Neural cell (in vitro differentiated cells): ENCODE measurements around the gene SPTSSB. TPM values are rescaled to one million over a fixed set of nuclear protein-coding genes. Genes with fewer than 3 reads are reported as not detected.

ENCODE experiments used
- H2AFZ ChIP-seq: fragments of 200-600, 300-800 bp; sonication (generic), shearing (Covaris generic); 2 replicates; pipeline ENCODE4 v1.6.0; 2014; ENCODE audit warnings: low read depth, mild to moderate bottlenecking, antibody characterized with exemption, low read length, moderate library complexity
- H3F3A ChIP-seq: fragments of 200-600 bp; shearing (Covaris generic); 2 replicates; pipeline ENCODE4 v1.6.1; 2016; ENCODE audit warnings: mild to moderate bottlenecking, moderate library complexity, mixed read lengths, antibody characterized with exemption, low read length; ENCODE audit not compliant: insufficient read depth, poor library complexity, severe bottlenecking
- H3K27ac ChIP-seq: fragments of 200-600, 300-800 bp; sonication (generic), shearing (Covaris generic); 2 replicates; pipeline ENCODE4 v1.5.1; 2014; ENCODE audit warnings: mild to moderate bottlenecking, low read length, moderate library complexity
- H3K27me3 ChIP-seq: fragments of 300-800, 200-600 bp; sonication (generic), shearing (Covaris generic); 2 replicates; pipeline ENCODE4 v1.6.0; 2014; ENCODE audit warnings: mild to moderate bottlenecking, low read depth, low read length, moderate library complexity; ENCODE audit not compliant: insufficient read depth
- H3K36me3 ChIP-seq: fragments of 300-800, 200-600 bp; sonication (generic), shearing (Covaris generic); 2 replicates; pipeline ENCODE4 v1.5.1; 2014; ENCODE audit warnings: mild to moderate bottlenecking, antibody characterized with exemption, low read length, moderate library complexity; ENCODE audit not compliant: insufficient read depth
- H3K4me2 ChIP-seq: fragments of 300-800, 200-600 bp; sonication (generic), shearing (Covaris generic); 2 replicates; pipeline ENCODE4 v1.6.0; 2014; ENCODE audit warnings: mild to moderate bottlenecking, low read length
- H3K4me3 ChIP-seq: fragments of 300-800, 200-600 bp; sonication (generic), shearing (Covaris generic); 2 replicates; pipeline ENCODE4 v1.5.1; 2014; ENCODE audit warnings: mild to moderate bottlenecking, low read length, moderate library complexity
- H3K79me2 ChIP-seq: fragments of 200-600 bp; shearing (Covaris generic); replicated peaks from 2 replicates; pipeline ENCODE4 v1.6.0; 2014; ENCODE audit warnings: mild to moderate bottlenecking, low read length, moderate library complexity; ENCODE audit not compliant: insufficient read depth
- H3K9ac ChIP-seq: fragments of 300-800, 200-600 bp; sonication (generic), shearing (Covaris generic); 2 replicates; pipeline ENCODE4 v1.6.1; 2016; ENCODE audit warnings: mild to moderate bottlenecking, low read length, mixed read lengths
- H3K9me2 ChIP-seq: fragments of 200-600 bp; shearing (Covaris generic); 2 replicates; pipeline ENCODE4 v1.6.1; 2016; ENCODE audit warnings: mild to moderate bottlenecking, low read length, mixed read lengths; ENCODE audit not compliant: insufficient read depth
- H3K9me3 ChIP-seq: fragments of 200-600, 300-800 bp; sonication (generic), shearing (Covaris generic); 2 replicates; pipeline ENCODE4 v1.6.1; 2016; ENCODE audit warnings: mild to moderate bottlenecking, mixed run types, low read length, moderate library complexity, mixed read lengths
- H4K20me1 ChIP-seq: fragments of 200-600 bp; shearing (Covaris generic); 2 replicates; pipeline ENCODE4 v1.6.1; 2016; ENCODE audit warnings: mild to moderate bottlenecking, mixed run types; ENCODE audit not compliant: insufficient read depth
- CTCF ChIP-seq: fragments of 450-650 bp; IDR thresholded peaks from 2 replicates; pipeline ENCODE4 v1.5.1; 2014; ENCODE audit warnings: antibody characterized with exemption, mild to moderate bottlenecking, moderate library complexity; ENCODE audit not compliant: poor library complexity, severe bottlenecking
- EP300 ChIP-seq: fragments of 450-650 bp; conservative IDR thresholded peaks from 2 replicates; pipeline ENCODE4 v1.6.1; 2014; ENCODE audit warnings: antibody characterized with exemption, mild to moderate bottlenecking, moderate library complexity; ENCODE audit not compliant: poor library complexity, severe bottlenecking
- EZH2 ChIP-seq: fragments of 200-600, 300-800 bp; shearing (Covaris generic), sonication (generic); IDR thresholded peaks from 2 replicates; pipeline ENCODE4 v1.6.1; 2014; ENCODE audit warnings: antibody characterized with exemption, low read length, borderline replicate concordance, mild to moderate bottlenecking; ENCODE audit not compliant: insufficient read depth, poor library complexity, severe bottlenecking
- MXI1 ChIP-seq: fragments of 450-650 bp; conservative IDR thresholded peaks from 2 replicates; pipeline ENCODE4 v1.6.1; 2014; ENCODE audit warnings: antibody characterized with exemption, mild to moderate bottlenecking; ENCODE audit not compliant: poor library complexity, severe bottlenecking
- POLR2AphosphoS5 ChIP-seq: IDR thresholded peaks from 2 replicates; pipeline ENCODE4 v1.6.1; 2012
- RAD21 ChIP-seq: fragments of 450-650 bp; conservative IDR thresholded peaks from 2 replicates; pipeline ENCODE4 v1.6.1; 2014; ENCODE audit warnings: antibody characterized with exemption, mild to moderate bottlenecking, moderate library complexity
- REST ChIP-seq: IDR thresholded peaks from 2 replicates; pipeline ENCODE4 v1.6.1; 2012; ENCODE audit warnings: borderline replicate concordance
- SMC3 ChIP-seq: fragments of 450-650 bp; conservative IDR thresholded peaks from 2 replicates; pipeline ENCODE4 v1.6.1; 2014; ENCODE audit warnings: antibody characterized with exemption, mild to moderate bottlenecking, moderate library complexity; ENCODE audit not compliant: poor library complexity
- TAF1 ChIP-seq: IDR thresholded peaks from 2 replicates; pipeline ENCODE4 v1.6.1; 2012; ENCODE audit warnings: low read depth
- polyA plus RNA-seq: library from polyadenylated mRNA; depleted of rRNA; stranded (reverse); fragments of >200 nt; gene quantifications from 2 replicates; pipeline ENCODE4 v1.2.3, GENCODE V29; 2014

Gene SPTSSB
- polyA plus RNA-seq, 1 donor from 2014 or later: 0.71 TPM

- H3K4me2 ChIP-seq: no peak overlapping the region
- H3K9me2 ChIP-seq: no peaks in the 10 kb centered on the region
- no peaks in the 10 kb centered on the region for H3F3A ChIP-seq
- H3K9ac ChIP-seq: no peak overlapping the region
- H2AFZ ChIP-seq: no peak overlapping the region
- no peak for TF ChIP-seq SMC3
- no peak for TF ChIP-seq REST
- no peak for TF ChIP-seq RAD21
- no peak for TF ChIP-seq CTCF
- H3K27me3 ChIP-seq: no peaks in the 10 kb centered on the region
- no peaks in the 10 kb centered on the region for H3K9me3 ChIP-seq
- no peak overlapping the region for H3K4me3 ChIP-seq
- no peaks in the 10 kb centered on the region for H4K20me1 ChIP-seq
- no peaks in the 10 kb centered on the region for H3K36me3 ChIP-seq
- H3K27ac ChIP-seq: no peak overlapping the region
- H3K79me2 ChIP-seq: no peaks in the 10 kb centered on the region
These were observed 20.4 kb downstream of the SPTSSB start for GRCh38 chr3:161350916-161351315.

GRCh38 chr3:161349529-161350312 is 21.6 kb downstream of the SPTSSB start:
- Histone ChIP-seq H3K9ac (no peak overlapping the region), H3K9me2 (no peaks in the 10 kb centered on the region), H3K4me2 (no peak overlapping the region), H3K36me3 (no peaks in the 10 kb centered on the region), H2AFZ (no peak overlapping the region), H3K27ac (no peak overlapping the region), H3K4me3 (no peak overlapping the region), H3F3A (no peaks in the 10 kb centered on the region), H3K9me3 (no peaks in the 10 kb centered on the region), H4K20me1 (no peaks in the 10 kb centered on the region), H3K27me3 (no peaks in the 10 kb centered on the region), H3K79me2 (no peaks in the 10 kb centered on the region)
- TF ChIP-seq TAF1 (no peak), REST (no peak), SMC3 (no peak), POLR2AphosphoS5 (no peak), MXI1 (no peak), EP300 (no peak), EZH2 (no peak), CTCF (no peak), RAD21 (no peak)
